CD4-positive, alpha-beta T cell treated with Interleukin-10 for 1 hour (primary cell): ENCODE data around the gene RCHY1.
"Not testable (repeated sequence)": the region's sequence is repeated elsewhere in the genome, so short reads cannot be mapped to it uniquely, and the experiment has no call there.

Experiments used
- DNase-seq: peaks from one replicate; pipeline ENCODE4 v3.0.0-alpha.2; 2020

RCHY1 gene

DNA sequence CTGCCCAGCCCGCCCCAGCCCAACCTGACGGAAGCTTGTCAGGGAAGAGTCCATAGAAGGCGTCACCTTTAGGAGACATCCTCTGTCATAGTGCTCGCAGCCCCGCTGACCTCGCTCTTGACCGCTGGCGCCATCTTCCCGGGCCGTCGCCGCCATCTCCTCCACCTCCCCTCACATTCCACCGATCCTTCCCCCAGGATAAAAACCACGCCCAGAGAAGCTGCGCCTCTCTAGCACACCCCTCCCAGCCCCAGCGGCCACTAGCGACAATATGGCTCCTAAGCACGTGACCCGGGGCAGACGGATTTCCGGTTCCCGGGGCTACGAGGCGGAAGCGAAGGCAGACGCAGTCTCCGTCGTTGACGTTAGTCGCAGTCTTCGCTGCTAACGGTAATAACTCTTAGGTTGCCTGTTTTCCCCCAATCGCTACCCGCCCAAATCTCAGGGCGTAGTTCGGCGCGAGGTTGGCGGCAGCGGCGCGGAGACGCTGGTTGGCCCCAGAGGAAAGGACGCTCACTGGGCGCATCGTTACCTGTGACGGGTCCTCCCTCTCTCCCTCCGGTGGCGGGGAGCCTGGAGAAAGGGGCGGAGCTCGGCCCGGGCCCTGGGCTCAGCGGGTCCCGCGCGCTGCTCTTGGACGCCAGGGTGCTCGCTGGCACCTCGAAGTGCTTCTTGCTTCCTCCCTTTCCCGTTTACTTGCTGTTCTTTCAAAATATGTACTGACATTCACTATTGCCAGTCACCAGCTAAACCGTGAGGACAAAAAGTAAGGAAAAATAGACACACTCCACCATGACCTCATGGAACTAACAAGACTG is at the start of gene RCHY1, which contains the start of gene THAP6:
TSS of gene RCHY1 (minus strand) at position 273 of the 818 bp plus-strand sequence. CDS start at position 156, 117 bp downstream.
TSS of gene THAP6 (plus strand) at position 343 of the 818 bp plus-strand sequence. CDS start 980 bp downstream, outside the sequence.
- peak; percentile 92 for DNase-seq

DNA sequence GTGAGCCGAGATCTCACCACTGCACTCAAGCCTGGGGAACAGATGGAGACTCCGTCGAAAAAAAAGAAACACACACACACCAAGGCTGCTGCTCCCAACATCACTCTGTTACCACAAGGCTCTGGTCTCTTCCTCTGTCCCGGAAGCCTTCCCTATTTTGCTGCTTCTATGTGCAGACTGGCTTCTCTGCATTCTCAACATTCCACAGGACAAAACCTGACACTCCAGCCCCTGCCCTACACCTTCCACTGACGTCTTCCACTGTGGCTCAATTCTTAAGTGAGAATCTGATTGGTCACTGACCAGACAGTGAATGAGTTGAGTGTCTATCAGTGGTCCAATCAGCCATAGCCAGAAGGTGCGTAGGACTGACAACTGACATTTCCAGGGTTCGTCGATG is 47.6 kb upstream of the RCHY1 start:
- no peak for DNase-seq

DNA sequence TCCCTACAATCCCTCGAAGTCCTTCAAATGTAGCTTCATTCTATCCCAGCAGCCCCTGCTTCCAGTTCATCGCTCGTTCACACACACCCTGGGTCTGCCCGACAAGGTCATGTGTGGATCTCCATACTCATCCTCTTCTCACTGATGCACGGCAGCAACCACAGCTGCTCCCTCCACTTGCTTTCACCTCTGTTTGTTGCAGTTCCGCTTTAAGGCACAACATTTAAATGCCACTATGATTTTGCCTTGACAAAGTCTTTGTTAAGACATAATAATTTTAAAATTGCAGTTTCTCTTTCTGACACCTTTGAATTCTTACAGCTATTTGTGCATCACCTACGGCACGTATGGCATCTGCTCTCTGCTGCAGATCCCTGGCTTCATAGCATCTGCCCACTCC is 43.5 kb upstream of the RCHY1 start:
- DNase-seq: no peak

DNA sequence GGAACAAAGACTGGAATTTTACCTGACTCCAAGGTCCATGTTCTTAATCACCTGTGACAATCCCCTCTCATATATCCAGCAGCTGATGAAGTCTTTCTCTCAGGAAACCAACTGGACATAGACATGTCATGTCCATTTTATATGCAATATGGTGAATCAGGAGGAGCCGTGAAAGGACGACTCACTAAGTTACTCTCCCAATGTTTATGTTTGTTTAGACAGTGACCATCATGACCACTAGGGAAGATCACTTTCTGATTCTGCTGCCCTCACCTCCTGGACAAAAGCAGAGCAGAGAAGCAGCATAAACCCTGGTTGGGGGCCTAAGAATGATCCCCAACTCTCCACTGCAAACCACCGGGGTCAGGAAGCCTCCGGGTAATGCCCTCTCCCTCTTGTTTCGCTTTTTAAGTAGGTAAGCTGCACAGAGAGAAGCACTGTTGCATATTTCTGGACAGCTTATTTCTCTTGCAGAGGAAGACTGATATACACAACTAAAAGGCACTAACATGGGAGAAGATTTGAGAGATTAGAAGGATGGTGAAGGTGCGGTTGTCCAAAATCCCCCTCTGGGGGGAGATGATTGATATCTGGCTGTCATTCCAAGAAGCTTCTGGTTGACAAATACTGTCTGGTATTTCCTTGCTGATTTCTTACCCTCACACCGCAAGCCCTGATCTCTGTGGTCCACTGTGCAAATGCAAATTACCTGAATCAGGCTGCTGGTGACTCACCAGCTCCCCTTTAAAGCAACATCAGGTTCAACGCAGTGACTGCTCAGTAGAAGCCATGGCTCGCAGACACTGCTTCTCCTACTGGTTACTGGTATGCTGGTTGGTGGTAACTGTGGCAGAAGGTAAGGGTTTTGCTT is 41.3 kb upstream of the RCHY1 start, which contains the start of gene ODAPH:
TSS of gene ODAPH (plus strand) at position 773 of the 871 bp plus-strand sequence. CDS start at position 790, 17 bp downstream.
- DNase-seq: peak; percentile 12

- DNase-seq: no peak
Observed at GRCh38 chr4:75552452-75552851, 38.2 kb upstream of the RCHY1 start.

DNA sequence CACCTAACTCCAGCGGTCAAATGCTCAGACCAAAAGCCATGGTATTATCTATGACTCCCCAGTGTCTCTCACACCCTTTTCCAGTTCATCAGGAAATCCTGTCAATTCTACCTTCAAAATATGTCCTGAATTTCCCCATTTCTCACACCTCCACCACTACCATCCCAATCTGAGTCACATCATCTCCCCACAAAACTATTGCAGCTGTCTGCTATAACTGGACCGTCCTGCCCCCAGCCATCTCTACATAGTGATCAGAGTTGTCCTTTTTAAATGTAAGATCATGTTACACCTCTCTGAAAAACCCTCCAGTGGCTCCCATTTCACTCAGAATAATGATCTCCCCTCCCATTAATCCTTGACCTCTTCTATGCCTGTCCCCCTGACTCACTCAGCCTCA is 34.8 kb upstream of the RCHY1 start:
- no peak for DNase-seq

DNA sequence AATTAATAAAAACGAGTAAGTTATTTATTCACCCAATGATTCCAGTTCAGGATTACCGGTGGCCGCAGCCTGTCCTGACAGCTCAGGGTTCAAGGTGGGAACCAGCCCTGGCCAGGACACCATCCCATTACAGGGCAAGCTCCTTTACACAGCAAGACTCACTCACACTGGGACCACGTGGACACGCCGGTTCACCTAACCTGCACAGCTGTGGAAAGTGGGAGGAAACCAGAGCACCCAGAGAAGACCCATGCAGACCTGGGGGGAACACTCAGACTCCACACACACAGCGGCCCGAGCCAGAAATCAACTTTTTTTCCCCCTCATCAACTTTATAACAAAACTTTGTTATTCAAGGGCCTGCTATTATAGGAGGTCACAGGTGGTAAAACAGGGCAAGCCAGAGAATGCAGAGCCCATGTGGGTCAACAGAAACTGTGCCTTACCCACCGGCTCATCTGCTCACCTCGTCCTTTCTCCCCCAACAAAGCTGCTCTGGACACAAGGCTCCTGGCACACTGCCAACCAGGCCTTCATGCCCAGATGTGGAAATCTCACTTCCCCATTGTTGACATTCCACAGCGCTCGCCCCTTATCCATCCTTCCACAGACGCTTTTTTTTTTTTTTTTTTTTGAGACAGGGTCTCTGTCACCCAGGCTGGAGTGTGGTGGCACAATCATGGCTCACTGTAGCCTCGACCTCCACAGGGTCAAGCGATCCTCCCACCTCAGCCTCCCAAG is 33.6 kb upstream of the RCHY1 start:
- no peak for DNase-seq

DNA sequence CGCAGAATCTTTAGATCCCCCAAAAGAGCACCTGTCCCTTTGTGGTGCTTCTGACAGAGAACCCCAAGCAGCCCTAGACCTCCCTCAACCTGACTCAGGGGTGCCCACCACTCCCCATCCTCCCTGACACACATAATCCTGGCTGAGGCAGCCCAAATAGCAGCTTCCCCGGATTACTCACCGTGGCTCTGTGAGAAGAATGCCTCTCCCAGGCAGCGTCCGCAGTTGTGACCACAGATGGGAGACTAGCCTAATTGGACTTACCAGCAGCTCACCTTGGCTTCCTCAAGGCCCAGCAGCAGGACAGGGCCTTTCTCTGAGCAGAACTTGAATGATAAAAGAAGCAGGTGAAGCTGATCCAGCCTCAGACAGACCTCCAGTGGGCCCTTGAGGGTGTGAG is 31.3 kb upstream of the RCHY1 start:
- DNase-seq: no peak

DNA sequence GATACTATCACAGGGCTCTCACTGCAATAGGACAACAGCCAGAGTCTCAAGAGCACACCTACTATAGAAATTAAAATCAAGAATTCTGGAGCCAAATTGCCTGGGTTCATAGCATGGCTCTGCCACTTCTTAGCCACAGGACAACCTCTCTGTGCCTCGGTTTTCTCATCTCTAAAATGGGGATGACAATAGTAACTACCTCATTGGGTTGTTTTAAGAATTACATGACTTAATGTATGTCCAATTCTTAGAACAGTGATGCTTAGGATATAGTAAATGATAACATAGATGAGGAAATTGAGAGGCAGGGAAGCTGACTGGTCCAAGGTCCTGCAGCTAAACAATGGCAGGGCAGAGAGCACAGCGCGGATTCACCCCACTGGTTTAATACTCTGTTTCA is 30.7 kb upstream of the RCHY1 start:
- no peak for DNase-seq

GRCh38 chr4:75544220-75544619 is 30.0 kb upstream of the RCHY1 start:
- not testable (repeated sequence) for DNase-seq

- no peak for DNase-seq
Observed at GRCh38 chr4:75542824-75543223, 28.6 kb upstream of the RCHY1 start.

GRCh38 chr4:75537308-75537707 is 23.1 kb upstream of the RCHY1 start:
- not testable (repeated sequence) for DNase-seq

GRCh38 chr4:75533926-75534325 is 19.7 kb upstream of the RCHY1 start:
- not testable (repeated sequence) for DNase-seq

DNA sequence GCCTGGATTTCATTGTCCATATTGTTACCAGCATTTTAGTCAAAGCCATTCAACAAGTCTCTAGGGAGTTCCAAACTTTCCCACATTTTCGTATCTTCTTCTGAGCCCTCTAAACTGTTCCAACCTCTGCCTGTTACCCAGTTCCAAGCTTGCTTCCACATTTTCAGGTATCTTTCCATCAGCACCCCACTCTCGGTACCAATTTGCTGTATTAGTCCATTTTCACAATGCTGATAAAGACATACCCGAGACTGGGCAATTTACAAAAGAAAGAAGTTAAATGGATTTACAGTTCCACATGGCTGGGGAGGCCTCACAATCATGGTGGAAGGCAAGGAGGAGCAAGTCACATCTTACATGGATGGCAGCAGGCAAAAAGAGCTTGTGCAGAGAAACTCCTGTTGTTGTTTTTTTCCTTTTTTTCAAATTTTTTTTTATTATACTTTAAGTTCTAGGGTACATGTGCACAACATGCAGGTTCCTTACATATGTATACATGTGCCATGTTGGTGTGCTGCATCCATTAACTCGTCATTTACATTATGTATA is 19.2 kb upstream of the RCHY1 start:
- not testable (repeated sequence) for DNase-seq

DNA sequence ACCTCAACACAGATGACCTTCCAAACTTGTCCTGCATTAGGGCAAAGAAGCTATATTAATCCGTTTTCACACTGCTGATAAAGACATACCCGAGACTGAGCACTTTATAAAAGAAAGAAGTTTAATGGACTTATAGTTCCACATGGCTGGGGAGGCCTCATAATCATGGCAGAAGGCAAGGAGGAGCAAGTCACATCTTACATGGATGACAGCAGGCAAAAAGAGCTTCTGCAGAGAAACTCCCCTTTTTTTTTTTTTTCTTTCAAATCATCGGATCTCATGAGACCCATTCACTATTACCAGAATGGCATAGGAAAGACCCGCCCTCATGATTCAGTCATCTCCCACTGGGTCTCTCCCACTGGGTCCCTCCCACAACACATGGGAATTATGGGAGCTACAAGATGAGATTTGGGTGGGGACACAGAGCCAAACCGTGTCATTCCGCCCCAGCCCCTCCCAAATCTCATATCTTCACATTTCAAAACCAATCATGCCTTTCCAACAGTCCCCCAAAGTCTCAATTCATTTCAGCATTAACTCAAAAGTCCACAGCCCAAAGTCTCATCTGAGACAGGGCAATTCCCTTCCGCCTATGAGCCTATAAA is 17.4 kb upstream of the RCHY1 start:
- not testable (repeated sequence) for DNase-seq

DNA sequence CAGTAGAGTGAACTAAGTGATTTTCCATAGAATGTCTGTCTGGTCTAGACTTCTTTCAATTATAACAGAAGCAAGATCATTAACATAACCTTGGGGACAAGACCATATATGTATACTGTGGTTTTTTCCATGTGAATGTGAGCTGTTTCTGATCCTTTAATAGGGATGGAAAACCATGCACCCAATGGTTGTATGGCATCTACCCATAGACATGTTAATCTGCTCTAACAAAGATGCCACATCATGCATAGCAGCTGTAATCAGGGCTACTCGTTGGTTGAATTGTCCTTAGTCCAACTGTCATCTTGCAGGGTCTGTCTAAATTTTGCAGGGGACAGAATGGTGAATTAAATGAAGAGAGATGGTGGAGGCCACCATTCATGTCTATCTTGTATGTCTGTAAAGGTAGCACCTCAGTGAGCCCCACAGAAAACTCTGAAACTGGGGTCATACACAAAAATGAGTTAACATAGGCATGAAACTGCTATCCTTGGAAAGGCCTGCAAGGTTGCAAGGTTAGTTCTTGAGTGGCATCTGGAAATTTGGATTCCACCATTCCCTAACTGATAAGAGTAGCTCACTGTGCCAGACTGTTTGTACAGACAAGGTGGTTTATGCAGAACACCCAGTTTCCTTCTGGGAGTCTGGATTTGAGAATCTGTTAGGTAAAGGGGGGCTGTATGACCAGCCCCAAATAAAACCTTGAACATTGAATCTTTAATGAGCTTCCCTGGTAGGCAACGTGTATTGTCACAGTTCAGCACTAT is 16.5 kb upstream of the RCHY1 start:
- DNase-seq: no peak

- DNase-seq: no peak
Observed at GRCh38 chr4:75527482-75527881, 13.3 kb upstream of the RCHY1 start.

DNA sequence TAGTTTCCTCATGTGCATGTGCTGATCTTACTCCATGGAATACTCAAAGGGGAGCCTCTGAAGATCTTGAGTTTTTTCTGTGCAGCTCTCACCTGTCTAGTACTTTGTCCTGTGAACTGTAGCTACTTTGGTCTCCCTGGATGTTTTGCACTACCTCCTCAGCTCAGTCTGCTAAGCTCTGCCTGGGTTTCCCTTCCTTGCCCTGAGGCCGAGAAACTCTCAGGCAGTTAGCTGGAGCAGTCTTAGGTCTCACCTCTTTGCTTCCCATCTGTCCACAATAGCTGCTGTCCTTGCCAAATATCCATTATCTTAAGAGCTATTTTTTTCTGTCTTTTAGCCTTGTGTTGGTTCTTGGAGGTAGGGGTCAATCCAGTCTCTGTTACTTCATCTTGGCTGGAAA is 11.7 kb upstream of the RCHY1 start:
- no peak for DNase-seq

DNA sequence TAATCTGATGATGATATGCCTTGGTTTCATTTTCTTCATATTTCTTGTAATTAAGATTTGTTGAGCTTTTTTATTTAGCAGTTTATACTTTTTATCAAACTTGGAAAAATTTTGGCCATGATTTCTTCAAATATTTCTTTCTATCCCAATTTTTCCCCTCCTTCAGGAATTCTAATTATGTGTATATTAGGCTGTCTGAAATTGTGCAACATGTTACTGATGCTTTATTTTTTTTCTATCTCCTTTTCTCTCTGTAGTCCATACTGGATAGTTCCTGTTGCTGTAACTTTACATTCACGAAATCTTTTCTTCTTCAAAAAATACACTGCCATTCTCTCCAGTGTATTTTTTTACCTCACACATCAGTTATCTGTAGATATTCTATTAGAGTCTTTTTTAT is 10.9 kb upstream of the RCHY1 start:
- DNase-seq: no peak

DNA sequence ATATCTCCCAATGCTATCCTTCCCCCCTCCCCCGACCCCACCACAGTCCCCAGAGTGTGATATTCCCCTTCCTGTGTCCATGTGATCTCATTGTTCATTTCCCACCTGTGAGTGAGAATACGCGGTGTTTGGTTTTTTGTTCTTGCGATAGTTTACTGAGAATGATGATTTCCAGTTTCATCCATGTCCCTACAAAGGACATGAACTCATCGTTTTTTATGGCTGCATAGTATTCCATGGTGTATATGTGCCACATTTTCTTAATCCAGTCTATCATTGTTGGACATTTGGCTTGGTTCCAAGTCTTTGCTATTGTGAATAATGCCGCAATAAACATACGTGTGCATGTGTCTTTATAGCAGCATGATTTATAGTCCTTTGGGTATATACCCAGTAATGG is 5.2 kb upstream of the RCHY1 start:
- not testable (repeated sequence) for DNase-seq

DNA sequence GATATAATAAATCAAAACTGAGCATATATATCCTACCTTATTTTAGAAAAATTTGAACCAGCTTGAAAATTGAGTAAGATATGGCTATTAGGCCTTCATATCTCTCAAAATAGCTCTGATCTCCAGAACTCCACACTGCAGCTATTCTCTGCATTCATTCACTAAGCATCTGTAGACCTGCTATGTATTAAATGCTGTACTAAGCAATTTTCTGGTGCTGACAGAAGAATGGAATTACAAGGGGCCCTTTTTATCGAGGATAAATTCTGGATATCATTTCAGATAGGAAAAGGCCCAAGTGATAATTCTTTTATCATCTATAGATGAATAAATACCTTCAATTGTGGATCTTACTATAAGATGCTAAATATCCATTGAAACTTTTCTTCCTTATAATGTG is 1.9 kb upstream of the RCHY1 start:
- no peak for DNase-seq
